GM10847 (cell line): ENCODE data around the gene PIK3R6.

Source experiments
- POLR2A ChIP-seq: IDR thresholded peaks from 2 replicates; pipeline ENCODE4 v1.6.1; 2011; ENCODE audit not compliant: insufficient read length; ENCODE audit errors: extremely low read depth

Gene PIK3R6

GRCh38 chr17:8803531-8804420, 63.7 kb downstream of the PIK3R6 start:
- TF ChIP-seq POLR2A = no peak

- TF ChIP-seq POLR2A = no peak
Observed at GRCh38 chr17:8801135-8801840, 66.2 kb downstream of the PIK3R6 start.

DNA sequence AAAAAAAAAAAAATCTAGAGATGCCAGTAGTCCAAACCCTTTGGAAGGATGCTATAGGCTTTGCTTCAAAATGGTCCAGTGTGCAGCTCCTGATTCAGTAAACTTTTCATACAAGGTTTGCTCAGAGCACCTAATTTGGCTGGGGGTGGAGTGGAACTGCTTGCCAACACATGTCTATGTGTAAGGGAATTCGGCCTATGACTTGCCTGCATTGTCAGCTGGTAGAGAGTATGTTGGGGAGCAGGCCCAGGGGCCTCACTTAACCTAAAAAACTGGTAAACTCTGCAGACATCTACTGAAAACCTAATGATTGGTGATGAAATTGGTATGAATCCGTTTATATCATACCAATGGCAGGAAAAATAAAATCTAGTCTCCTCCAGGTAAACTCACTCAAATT, 66.8 kb downstream of the PIK3R6 start:
- no peak for TF ChIP-seq POLR2A

DNA sequence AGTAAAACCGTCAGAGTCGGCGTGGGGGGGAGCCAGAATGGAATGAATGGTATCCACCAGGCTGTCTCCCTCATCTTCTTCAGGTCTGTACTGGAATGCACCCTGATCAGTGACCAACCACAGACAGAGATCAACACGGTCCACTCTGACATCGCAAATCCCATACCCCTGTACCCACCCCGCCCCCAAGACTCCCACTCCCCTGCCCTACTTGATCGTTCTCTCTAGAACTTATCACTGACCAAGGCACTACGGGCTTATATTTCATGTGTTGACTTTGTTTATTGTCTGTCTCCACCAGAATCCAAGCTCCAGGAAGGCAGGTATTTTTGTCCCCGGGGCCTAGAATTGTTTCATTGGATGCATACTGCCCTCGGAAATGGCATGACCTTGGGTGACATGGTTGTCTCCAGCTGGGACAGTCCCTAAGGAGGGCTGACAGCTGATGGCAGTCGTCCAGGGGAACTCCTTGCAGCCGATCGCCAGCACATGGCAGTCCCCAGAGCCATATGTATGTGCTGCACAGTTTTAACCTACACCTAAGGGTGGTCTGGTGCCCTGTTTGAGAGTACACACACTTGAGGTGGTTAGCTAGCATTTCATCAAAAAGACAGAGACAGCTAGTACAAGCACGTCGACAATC, 67.8 kb downstream of the PIK3R6 start:
- TF ChIP-seq POLR2A = no peak

- TF ChIP-seq POLR2A = no peak
Observed at GRCh38 chr17:8798846-8799569, 68.5 kb downstream of the PIK3R6 start, which contains the start of gene MFSD6L. TSS of gene MFSD6L (minus strand) at chr17:8799365. CDS start at chr17:8799120, 245 bp downstream.

- TF ChIP-seq POLR2A = no peak
Observed at GRCh38 chr17:8798176-8798845, 69.2 kb downstream of the PIK3R6 start.

DNA sequence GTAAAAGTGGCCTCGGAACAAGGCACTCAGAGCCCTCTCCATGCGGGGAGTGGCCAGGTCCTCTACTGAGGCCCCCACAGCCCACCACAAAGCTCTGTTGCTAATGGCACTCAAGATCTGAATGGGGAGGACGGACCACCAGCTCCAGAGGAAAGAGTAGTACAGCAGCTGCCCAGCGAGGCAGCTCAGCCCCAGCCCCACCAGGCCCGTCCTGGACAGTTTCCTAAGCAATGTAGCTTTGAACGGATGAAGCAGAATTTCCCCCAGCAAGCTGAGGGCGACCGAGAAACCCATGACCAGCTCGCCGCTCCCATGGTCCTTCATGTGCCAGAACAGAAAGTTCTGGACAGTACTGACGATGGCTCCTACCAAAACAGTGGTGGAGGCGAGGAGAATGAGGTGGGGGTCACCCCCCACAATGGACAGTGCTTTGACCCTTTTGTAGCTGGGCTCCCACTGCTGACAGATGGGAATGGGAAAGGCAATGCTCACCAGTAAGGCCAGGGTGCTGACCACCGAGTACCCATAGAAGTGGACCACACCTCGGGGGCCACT, 69.8 kb downstream of the PIK3R6 start:
- TF ChIP-seq POLR2A = no peak

GRCh38 chr17:8794636-8795035, 72.8 kb downstream of the PIK3R6 start:
- TF ChIP-seq POLR2A = no peak

DNA sequence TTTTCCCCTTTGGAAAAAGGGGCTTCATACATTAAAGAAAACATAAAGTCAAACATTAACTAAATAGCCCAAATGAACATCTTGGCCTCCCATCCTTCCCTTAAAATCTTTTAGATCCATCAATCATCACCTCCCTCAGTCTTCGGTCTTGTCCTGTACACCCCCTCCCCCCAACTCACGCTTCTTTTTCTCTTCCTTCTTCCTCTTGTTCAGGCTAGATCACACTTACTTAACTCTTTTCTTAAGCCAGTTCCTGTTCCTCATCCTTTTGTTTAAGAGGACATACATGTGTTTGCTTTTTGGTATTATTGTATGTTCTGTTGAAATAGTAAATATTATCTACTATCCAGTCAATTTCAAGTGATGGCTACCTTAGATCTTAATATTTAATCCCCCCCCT, 73.8 kb downstream of the PIK3R6 start:
- TF ChIP-seq POLR2A = no peak

- TF ChIP-seq POLR2A = no peak
Observed at GRCh38 chr17:8792646-8793045, 74.8 kb downstream of the PIK3R6 start.

DNA sequence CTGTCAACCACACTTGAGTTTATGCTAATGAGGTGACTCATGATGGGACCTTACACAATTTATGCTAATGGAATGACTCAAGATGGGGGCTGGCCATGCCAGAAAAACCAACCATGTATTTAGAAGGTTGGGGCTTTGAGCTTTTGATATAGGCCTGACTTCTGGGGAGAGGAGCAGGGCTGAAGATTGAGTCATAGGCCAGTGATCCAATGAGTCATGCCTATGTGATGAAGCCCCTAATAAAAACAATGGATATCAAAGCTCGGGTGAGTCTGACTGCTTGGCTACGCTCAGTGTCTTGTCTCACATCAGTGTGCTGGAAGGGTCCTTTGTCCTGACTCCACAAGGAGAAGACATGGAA, 75.6 kb downstream of the PIK3R6 start:
- no peak for TF ChIP-seq POLR2A

GRCh38 chr17:8791248-8791909, 76.1 kb downstream of the PIK3R6 start:
- TF ChIP-seq POLR2A = no peak

- TF ChIP-seq POLR2A = no peak
Observed at GRCh38 chr17:8789743-8790142, 77.7 kb downstream of the PIK3R6 start.

DNA sequence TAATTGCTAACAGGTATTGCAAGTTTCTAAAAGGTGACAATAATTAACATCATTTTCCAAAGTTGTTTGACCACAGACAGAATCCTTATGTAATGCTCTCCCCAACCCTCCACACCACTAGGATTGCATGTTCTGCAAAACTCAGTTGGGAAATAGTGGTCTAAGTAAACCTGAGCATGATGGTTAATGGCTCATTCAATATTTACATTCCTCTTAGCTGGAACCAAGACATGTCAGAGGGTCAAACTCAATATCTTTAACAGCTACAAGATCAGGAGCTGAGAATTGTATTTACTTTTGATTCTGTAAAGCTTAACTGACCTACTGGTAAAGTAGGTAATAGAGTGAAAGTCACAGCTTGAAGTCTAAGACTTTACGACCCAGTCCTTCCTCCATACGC, 78.5 kb downstream of the PIK3R6 start:
- no peak for TF ChIP-seq POLR2A
